ENCODE data around the gene PCYT1B.
"Not testable (repeated sequence)": the region's sequence is repeated elsewhere in the genome, so short reads cannot be mapped to it uniquely, and the experiment has no call there.

Gene PCYT1B

DNA sequence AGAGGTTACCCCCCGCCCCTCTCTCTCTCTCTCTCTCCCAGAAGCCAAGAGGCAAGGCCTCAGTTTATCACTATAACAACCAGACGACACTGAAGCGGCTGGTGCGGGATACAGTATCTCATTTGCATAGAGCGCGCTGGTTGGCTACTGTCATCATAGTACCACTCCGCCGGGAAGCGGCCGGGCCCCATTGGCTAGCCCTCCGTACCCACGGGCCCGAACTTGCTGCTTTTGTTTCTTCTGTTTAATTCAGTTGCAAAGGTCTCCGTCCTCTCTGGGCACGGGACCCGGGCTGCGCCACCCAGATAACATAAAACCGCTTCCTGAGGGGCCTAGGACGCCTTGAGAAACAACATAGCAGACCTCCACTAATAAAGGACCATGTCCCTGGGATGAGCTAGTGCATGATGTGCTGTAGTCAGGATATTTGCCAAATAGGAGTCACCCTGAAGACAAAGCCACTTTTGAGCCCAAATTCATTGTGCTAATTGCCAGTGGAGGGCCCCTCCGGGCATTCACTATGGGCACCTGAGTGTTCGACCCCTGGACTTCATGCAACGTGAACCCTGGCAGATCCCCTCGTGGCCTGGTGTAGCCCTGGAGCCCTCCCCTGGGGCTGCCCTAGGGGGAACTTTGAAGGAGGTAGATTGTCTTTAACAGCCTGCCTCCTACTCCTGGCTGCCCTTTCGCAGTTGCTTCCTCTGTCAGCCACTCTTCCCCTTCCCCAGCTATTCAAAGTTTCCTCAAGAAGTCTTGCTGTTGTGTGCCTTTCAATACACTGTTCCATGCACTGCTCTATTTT, at the start of gene PCYT1B:
Gene PCYT1B (minus strand): TSS at position 91 of the 802 bp plus-strand sequence. CDS start 242 bp downstream, outside the sequence.
- DNase-seq: peak; percentile 85

- no peak for DNase-seq
These were observed 49.1 kb upstream of the PCYT1B start for GRCh38 chrX:24696294-24696693.

GRCh38 chrX:24694825-24695224, 47.7 kb upstream of the PCYT1B start:
- DNase-seq: no peak

DNA sequence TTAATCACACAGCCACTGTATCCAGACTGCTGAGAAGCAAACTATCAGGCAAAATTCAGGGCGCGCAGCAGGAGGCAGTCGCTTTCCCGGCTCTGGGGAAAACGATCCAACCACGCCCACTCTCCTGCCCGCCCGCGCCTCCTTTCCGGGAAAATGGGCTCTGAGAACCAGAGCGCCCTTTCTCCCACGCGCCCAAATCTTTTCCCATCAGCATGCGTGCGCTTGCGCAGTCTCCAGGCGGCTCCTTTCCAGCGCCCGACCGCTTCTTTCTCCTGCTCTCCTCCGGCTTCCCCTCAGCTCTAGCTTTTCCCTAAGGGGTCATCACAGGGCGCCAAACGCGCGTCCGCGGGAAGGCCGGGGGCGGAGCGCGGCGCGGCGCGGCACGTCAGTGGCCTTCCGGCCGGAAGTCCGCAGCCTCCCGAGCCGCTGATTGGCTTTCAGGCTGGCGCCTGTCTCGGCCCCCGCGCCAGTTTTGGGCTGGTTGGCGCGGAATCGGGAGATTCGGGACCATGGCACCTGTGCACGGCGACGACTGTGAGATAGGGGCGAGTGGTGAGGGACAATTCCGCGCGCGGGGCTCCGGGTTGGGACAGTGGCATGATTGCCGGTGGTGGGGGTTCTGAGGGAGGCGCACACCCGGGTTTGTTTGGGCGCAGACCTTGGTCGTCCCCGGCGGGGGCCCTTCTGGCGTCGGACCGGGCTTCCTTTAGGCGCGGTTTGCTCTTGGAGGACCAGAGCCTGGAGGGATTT, 46.5 kb upstream of the PCYT1B start, which contains the start of gene POLA1:
Gene POLA1 (plus strand): TSS at position 466 of the 750 bp plus-strand sequence. CDS start 44 bp downstream, at position 510.
- DNase-seq: peak; percentile 92

GRCh38 chrX:24692305-24692704, 45.2 kb upstream of the PCYT1B start:
- no peak for DNase-seq

GRCh38 chrX:24684048-24684447, 36.9 kb upstream of the PCYT1B start:
- no peak for DNase-seq

DNA sequence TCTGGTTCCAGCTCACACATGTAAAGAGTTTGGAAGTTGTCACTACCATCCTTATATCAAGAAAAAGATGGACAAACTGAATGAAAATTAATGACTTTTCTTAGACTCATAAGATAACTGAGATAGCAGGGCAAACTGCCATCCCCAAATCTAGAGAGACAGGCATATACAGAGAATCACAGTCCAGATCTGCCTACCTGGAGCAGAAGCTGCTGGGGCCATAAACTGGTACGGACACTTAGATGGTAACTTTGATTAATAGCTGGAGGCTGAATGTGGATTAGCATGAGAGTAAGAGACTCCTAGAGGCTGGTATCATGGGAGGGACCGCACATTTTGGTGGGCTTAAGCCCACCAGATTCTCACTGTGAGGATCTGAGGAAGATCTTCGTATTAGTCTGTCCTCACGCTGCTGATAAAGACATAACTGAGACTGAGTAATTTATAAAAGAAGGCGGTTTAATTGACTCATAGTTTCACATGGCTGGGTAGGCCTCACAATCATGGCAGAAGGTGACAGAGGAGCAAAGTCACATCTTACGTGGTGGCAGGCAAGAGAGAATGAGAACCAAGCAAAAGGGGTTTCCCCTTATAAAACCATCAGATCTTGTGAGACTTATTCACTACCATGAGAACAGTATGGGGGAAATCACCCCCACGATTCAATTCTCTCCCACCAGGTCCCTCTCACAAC, 35.7 kb upstream of the PCYT1B start:
- DNase-seq: no peak

DNA sequence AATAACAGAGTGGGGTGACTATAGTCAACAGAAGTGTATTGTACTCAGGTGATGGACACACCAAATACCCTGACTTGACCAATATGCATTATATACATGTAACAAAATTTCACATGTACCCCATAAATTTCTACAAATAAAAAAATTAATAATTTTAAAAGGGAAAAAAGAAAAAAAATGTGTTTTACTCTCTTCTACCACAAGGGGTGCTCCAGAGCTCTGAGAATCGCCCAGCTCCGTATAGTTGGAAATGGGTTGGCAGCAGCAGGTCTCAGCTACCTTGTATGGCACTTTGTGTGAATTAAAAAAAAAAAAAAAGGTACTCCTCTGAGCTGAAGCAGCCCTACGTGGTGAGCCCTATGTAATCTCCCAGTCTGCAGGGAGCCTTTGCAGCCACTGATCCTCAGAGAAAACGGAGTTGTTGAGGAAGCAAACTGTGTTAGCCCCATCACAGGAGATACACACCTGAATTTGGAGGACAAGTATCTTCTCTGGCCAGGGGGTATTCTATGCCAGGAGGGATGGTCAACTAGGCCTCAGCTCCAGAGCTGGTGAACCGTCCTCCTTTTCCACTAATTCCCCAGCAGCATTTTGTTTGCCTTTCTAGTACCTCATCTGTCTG, 29.4 kb upstream of the PCYT1B start:
- DNase-seq: no peak

DNA sequence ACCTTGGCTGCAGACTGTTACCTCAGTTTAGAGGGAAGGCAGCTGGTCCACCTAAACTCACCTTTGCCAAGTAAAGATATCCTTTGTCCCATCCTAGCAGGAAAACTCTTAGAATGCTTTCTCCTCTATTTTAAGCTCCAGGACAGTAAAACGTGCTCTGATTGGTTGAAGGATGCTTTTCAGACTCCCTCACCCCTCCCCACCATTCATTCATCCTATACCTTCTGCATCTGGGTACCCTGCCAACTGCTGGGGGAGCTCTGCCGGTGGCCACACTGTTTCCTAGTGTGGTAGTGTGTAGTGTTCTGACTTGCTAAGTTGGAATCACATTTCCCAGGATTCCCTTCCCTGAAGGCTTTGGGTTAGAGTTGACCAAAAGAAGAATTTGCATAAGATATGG, 26.3 kb upstream of the PCYT1B start:
- no peak for DNase-seq

DNA sequence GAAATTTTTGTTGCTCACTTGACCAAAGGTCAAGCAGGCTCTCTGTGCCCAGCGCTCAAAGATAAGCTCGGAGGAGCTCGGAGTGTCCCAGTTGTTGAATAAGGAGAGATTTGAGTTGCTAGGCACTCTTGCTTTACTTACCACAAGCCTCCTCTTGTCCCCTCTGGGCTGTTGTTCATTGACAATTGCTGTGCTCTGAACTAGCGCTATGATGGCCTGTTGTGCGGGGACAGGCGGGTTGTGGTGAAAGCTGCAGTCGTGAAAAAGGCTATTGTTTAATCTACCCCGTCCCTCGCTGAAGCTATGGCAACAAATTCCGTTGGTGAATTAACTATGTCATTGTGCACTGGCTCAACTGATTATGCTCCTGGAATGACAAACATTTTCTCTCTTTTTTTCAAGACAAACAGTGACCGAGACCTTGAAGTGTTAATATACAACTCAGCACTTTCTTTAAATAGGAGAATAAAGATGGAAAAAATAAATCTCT, 25.6 kb upstream of the PCYT1B start:
- DNase-seq: no peak

GRCh38 chrX:24668111-24668510, 21.0 kb upstream of the PCYT1B start:
- DNase-seq: no peak

GRCh38 chrX:24662352-24662751, 15.2 kb upstream of the PCYT1B start:
- DNase-seq: no peak

DNA sequence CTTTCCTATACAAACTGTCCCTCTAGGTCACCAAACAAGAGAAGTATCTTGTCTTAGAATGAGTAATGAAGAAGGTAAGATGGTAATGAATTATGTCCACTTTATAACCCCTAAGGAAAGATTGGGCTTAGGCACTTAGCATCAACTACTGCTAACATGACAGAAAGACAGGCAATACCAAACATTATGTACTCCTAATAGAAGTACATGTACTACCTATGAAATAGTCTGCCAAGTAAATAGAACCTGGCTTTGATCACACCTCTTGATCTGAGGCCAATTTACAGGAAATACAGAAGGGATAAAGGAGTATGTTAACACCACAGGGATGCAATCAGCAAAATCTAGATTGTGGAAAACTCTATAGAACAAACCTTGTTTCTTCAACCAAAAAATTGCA, 14.1 kb upstream of the PCYT1B start:
- DNase-seq: no peak

GRCh38 chrX:24659646-24660045, 12.5 kb upstream of the PCYT1B start:
- no peak for DNase-seq

DNA sequence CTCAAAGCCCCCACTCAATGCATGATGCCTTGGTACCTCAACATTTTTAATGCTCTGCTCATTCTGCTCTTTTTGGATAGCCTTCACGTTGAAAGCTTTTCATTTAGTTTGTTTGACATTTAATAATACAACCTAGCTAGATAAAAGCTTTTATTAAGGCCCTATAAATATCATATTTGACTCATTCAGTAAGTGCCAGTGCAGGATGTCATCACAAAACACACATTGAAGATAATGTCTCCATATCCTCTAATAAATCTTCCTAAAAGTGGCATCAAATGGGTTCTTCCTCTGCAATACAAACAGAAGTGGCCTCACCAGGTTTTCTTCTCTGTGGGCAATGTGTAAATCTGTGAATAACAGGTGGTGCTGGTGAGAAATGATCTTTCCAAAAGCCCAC, 12.0 kb upstream of the PCYT1B start:
- DNase-seq: no peak

DNA sequence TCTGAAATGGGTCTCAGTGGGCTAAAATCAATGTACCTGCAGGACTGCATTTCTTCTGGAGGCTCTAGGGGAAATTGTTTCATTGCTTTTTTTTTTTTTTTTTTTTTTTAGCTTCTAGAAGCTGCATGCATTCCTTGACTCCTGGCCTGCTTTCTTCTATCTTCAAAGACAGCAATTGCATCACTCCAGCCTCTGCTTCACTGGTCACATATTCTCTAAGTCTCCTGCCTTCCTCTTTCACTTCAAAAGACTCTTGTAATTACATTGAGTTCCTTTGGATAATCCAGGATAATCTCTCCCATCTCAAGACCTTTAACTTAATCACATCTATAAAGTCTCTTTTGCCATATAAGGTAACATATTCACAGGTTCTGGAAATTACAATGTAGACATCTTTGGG, 11.3 kb upstream of the PCYT1B start:
- DNase-seq: no peak

- no peak for DNase-seq
These were observed 10.7 kb upstream of the PCYT1B start for GRCh38 chrX:24657671-24658386.

DNA sequence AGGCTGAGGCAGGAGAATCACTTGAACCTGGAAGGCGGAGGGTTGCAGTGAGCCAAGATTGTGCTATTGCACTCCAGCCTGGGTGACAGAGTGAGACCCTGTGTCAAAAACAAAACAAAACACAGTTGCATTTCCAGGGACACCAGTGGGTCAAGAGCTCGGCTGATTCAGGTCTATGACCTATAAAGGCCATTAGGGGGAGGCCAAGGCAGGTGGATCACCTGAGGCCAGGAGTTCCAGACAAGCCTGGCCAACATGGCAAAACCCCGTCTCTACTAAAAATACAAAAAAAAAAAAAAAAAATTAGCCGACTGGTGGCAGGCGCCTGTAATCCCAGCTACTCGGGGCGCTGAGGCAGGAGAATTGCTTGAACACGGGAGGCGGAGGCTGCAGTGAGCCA, 8.5 kb upstream of the PCYT1B start:
- DNase-seq: not testable (repeated sequence)

- DNase-seq: no peak
These were observed 4.6 kb upstream of the PCYT1B start for GRCh38 chrX:24651783-24652182.

DNA sequence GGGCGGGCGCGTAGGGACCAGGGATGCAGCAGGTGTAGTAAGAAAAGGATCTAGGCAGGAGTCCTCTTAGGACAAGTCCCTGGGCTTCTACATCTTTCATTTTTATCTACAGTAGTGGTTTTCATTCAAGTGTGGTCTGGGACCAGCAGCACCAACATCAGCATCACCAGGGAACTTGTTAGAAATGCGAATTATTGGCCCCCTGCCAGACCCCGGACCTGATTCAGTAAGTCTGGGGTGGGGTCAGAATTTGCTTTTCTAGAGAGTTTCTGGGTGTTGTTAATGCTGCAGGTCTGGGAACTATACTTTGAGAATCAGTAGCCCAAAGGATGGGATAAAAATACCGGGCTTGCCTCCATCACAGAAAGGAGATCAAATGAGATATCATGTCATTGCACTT, 1.3 kb upstream of the PCYT1B start:
- DNase-seq: no peak

DNA sequence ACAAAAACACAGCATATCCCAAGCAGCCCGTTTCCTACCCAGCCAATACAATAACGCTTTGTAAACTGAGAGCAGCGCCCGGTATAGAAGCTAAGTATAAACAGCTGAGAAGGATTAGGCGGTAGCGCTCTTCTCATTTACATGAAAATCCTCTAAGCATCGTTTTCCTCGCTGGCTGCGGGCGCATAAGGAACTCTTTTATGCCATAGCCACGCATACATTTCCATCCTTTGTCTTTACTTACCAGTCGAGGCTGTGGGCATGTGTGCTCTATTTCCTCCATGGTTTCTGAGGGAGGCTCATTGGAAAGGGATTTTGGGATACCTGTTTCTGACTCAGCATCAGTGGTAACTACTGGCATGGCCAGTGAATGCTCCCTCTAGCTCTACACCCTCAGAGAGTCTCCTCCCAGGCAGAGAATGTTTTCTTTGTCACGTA, 383 bp downstream of the PCYT1B start:
- no peak for DNase-seq

- DNase-seq: no peak
These were observed 1.1 kb downstream of the PCYT1B start for GRCh38 chrX:24646006-24646405.
